DOHH2 (cell line): ENCODE measurements around the gene CYTL1.

ENCODE experiments used
- H3F3A ChIP-seq: fragments of 200-600 bp; sonication (generic), shearing (Covaris generic); 2 replicates; pipeline ENCODE4 v1.6.0; 2016; ENCODE audit warnings: antibody characterized with exemption, mild to moderate bottlenecking; ENCODE audit not compliant: control insufficient read depth, insufficient read depth
- H3K27ac ChIP-seq: fragments of 200-600 bp; sonication (generic); 2 replicates; pipeline ENCODE4 v1.5.1; 2014; ENCODE audit warnings: low read depth, mild to moderate bottlenecking, low read length, moderate library complexity
- H3K27me3 ChIP-seq: fragments of 200-600 bp; sonication (generic); 2 replicates; pipeline ENCODE4 v1.6.1; 2014; ENCODE audit warnings: mild to moderate bottlenecking, low read length, mixed read lengths; ENCODE audit not compliant: control insufficient read depth
- H3K36me3 ChIP-seq: fragments of 200-600 bp; sonication (generic); 2 replicates; pipeline ENCODE4 v1.6.1; 2014; ENCODE audit warnings: mild to moderate bottlenecking, low read length, moderate library complexity, mixed read lengths; ENCODE audit not compliant: control insufficient read depth
- H3K4me1 ChIP-seq: fragments of 200-600 bp; sonication (generic); 2 replicates; pipeline ENCODE4 v1.6.1; 2014; ENCODE audit warnings: mild to moderate bottlenecking, low read length, mixed read lengths; ENCODE audit not compliant: control insufficient read depth
- H3K4me2 ChIP-seq: fragments of 200-600 bp; sonication (generic); 2 replicates; pipeline ENCODE4 v1.6.0; 2014; ENCODE audit warnings: mild to moderate bottlenecking, low read length, moderate library complexity
- H3K4me3 ChIP-seq: fragments of 200-600 bp; sonication (generic); 2 replicates; pipeline ENCODE4 v1.5.1; 2014; ENCODE audit warnings: mild to moderate bottlenecking, low read length, mixed read lengths
- H3K79me2 ChIP-seq: fragments of 200-600 bp; sonication (generic); 2 replicates; pipeline ENCODE4 v1.6.1; 2014; ENCODE audit warnings: mild to moderate bottlenecking, low read length, mixed read lengths; ENCODE audit not compliant: control insufficient read depth
- H3K9me2 ChIP-seq: fragments of 200-600 bp; sonication (generic); replicated peaks from 2 replicates; pipeline ENCODE4 v1.6.1; 2014; ENCODE audit warnings: mild to moderate bottlenecking, low read length, mixed read lengths; ENCODE audit not compliant: control insufficient read depth
- H3K9me3 ChIP-seq: fragments of 200-600 bp; sonication (generic); 2 replicates; pipeline ENCODE4 v1.6.1; 2014; ENCODE audit warnings: antibody characterized with exemption, low read length, mixed read lengths; ENCODE audit not compliant: control insufficient read depth, insufficient read depth
- H4K20me1 ChIP-seq: fragments of 200-600 bp; sonication (generic); 2 replicates; pipeline ENCODE4 v1.6.0; 2014; ENCODE audit warnings: low read depth, mild to moderate bottlenecking, antibody characterized with exemption, low read length, moderate library complexity; ENCODE audit not compliant: control insufficient read depth, insufficient read depth
- CTCF ChIP-seq: fragments of 200-600 bp; sonication (generic); IDR thresholded peaks from one replicate; pipeline ENCODE4 v1.5.1; 2014; ENCODE audit warnings: antibody characterized with exemption, mild to moderate bottlenecking, low read depth, low read length; ENCODE audit not compliant: poor library complexity, severe bottlenecking
- EZH2phosphoT487 ChIP-seq: fragments of 200-600 bp; sonication (generic); IDR thresholded peaks from 2 replicates; pipeline ENCODE4 v1.6.1; 2017; ENCODE audit warnings: borderline replicate concordance, mild to moderate bottlenecking, antibody characterized with exemption, low read length, moderate library complexity, mixed read lengths

Gene CYTL1

GRCh38 chr4:5028480-5028879 is 9.2 kb upstream of the CYTL1 start:
- no peaks in the 10 kb centered on the region for H3F3A ChIP-seq
- H3K9me3 ChIP-seq, result no peaks in the 10 kb centered on the region
- H3K27ac ChIP-seq, result no peak overlapping the region
- H3K9me2 ChIP-seq, result no peaks in the 10 kb centered on the region
- no peak overlapping the region for H3K4me3 ChIP-seq
- H3K4me1 ChIP-seq, result peaks cover 4% of the 10 kb centered on the region
- no peaks in the 10 kb centered on the region for H3K36me3 ChIP-seq
- H3K27me3 ChIP-seq, result no peaks in the 10 kb centered on the region
- no peak overlapping the region for H3K4me2 ChIP-seq
- H4K20me1 ChIP-seq, result no peaks in the 10 kb centered on the region
- no peaks in the 10 kb centered on the region for H3K79me2 ChIP-seq
- TF ChIP-seq EZH2phosphoT487, result no peak
- no peak for TF ChIP-seq CTCF

GRCh38 chr4:5027346-5027745 is 8.1 kb upstream of the CYTL1 start:
- Histone ChIP-seq H3K79me2 (no peaks in the 10 kb centered on the region), H4K20me1 (no peaks in the 10 kb centered on the region), H3K36me3 (no peaks in the 10 kb centered on the region), H3K9me3 (no peaks in the 10 kb centered on the region), H3F3A (no peaks in the 10 kb centered on the region), H3K27me3 (no peaks in the 10 kb centered on the region), H3K9me2 (no peaks in the 10 kb centered on the region), H3K4me1 (no peaks in the 10 kb centered on the region), H3K4me2 (no peak overlapping the region), H3K4me3 (no peak overlapping the region), H3K27ac (no peak overlapping the region)
- TF ChIP-seq EZH2phosphoT487 (no peak), CTCF (no peak)

- Histone ChIP-seq H3K9me2 (no peaks in the 10 kb centered on the region), H3K4me1 (no peaks in the 10 kb centered on the region), H3K9me3 (no peaks in the 10 kb centered on the region), H3K4me3 (no peak overlapping the region), H3K4me2 (no peak overlapping the region), H3F3A (no peaks in the 10 kb centered on the region), H3K36me3 (no peaks in the 10 kb centered on the region), H4K20me1 (no peaks in the 10 kb centered on the region), H3K79me2 (no peaks in the 10 kb centered on the region), H3K27ac (no peak overlapping the region), H3K27me3 (no peaks in the 10 kb centered on the region)
- TF ChIP-seq EZH2phosphoT487 (no peak), CTCF (no peak)
Measured at GRCh38 chr4:5026371-5026770, 7.1 kb upstream of the CYTL1 start.

GRCh38 chr4:5024673-5025072 is 5.4 kb upstream of the CYTL1 start:
- peaks cover 7% of the 10 kb centered on the region; the same call in 1 of the 2 replicates for H3K27me3 ChIP-seq
- no peaks in the 10 kb centered on the region for H3K79me2 ChIP-seq
- no peak overlapping the region for H3K4me2 ChIP-seq
- H3K36me3 ChIP-seq, result no peaks in the 10 kb centered on the region
- no peak overlapping the region for H3K27ac ChIP-seq
- no peaks in the 10 kb centered on the region for H3K9me3 ChIP-seq
- no peaks in the 10 kb centered on the region for H3F3A ChIP-seq
- no peaks in the 10 kb centered on the region for H3K4me1 ChIP-seq
- H3K4me3 ChIP-seq, result no peak overlapping the region
- TF ChIP-seq EZH2phosphoT487 (no peak), CTCF (no peak)
- H4K20me1 ChIP-seq, result no peaks in the 10 kb centered on the region
- H3K9me2 ChIP-seq, result no peaks in the 10 kb centered on the region
